NCI-H69 (cell line): Measurements from ENCODE around the gene ENKD1.

ENCODE experiments used
- DNase-seq: peaks from one replicate; lab custom pipeline; 2025; lab: John Stamatoyannopoulos, UW

Gene ENKD1

DNA sequence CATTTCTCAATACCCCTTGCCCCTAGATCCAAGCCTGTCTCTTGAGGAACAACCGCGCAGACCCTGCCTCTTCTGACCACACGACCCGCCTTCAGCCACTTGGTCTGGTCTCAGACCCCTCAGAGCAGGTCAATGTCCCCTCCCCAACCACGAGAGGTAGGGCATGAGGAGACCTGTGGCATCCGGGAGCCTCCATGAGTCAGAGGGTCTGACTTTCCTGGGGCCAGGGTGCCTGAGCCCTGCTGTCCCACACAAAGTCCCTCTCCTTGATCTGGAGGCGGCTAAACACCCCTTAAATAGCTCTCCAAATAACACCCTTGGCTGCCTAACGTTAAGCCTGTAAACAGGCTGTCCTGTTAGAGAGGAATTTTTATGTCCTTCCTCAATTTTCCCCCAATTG lies 16.5 kb downstream of the ENKD1 start:
- no peak for DNase-seq

DNA sequence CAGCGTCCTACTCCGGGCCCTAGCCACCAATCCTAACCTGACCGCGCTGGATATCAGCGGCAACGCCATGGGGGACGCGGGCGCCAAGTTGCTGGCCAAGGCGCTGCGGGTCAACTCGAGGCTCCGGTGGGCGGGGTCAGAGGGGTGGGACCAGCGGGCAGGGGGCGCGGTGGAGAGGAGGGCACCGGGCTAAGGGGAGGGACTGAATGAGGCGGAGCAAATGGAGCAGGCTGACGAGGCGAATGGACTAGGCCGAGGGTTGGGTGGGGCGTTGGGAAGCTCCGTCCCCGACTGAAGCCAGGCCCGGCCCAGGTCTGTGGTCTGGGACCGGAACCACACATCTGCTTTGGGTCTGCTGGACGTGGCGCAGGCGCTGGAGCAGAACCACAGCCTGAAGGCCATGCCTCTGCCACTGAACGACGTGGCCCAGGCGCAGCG lies 17.0 kb downstream of the ENKD1 start:
- DNase-seq = no peak

- DNase-seq = no peak
Observed at GRCh38 chr16:67648764-67649407, 17.7 kb downstream of the ENKD1 start.

DNA sequence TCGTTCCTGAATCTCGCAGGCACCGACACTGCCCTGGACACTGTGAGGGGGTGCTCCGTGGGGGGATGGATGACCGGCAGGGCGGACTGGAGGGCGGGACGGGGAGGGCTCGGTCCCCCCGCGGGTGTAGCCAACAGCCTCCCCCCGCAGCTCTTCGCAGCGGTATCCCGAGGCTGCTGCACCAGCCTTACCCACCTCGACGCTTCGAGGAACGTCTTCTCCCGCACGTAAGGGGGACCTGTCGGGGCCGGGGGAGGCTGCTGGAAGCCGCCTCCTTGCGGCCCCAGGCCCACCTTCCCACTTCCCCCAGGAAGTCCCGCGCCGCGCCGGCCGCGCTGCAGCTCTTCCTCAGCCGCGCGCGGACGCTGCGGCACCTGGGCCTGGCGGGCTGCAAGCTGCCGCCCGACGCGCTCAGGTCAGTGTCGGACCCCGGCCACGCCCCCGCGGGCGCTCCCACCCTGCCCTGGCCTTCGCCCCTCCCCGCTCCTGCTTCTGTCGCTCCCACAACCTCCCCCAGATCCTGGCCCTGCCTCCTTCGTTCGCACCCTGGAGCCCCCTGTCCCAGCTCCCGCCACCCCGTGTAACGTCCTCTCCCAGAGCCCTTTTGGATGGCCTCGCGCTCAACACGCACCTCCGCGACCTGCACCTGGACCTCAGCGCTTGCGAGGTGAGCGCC lies 18.3 kb downstream of the ENKD1 start:
- DNase-seq = no peak

GRCh38 chr16:67647681-67648080 lies 18.9 kb downstream of the ENKD1 start:
- no peak for DNase-seq

DNA sequence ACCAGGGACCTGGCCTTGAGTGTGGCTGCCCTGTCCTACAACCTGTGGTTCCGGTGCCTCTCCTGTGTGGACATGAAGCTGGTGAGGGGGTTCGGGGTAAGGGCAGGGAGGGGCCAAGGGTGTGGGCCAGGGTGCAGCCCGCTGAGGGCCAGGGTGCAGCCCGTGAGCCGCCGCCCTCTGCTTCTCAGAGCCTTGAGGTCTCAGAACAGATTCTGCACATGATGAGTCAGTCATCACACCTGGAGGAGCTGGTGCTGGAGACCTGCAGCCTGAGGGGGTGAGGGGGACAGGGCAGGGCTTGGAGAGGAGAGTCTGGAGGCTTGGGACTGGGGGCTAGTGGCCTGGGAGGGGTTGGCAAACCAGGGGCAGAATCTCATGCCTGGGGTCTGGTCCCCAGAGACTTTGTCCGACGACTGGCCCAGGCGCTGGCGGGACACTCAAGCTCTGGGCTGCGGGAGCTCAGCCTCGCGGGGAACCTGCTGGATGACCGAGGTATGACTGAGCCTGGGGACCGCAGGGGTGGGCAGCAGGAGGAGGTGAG lies 19.4 kb downstream of the ENKD1 start:
- DNase-seq = no peak

- peak; percentile 29 for DNase-seq
Observed at GRCh38 chr16:67645397-67646121, 21.0 kb downstream of the ENKD1 start.

DNA sequence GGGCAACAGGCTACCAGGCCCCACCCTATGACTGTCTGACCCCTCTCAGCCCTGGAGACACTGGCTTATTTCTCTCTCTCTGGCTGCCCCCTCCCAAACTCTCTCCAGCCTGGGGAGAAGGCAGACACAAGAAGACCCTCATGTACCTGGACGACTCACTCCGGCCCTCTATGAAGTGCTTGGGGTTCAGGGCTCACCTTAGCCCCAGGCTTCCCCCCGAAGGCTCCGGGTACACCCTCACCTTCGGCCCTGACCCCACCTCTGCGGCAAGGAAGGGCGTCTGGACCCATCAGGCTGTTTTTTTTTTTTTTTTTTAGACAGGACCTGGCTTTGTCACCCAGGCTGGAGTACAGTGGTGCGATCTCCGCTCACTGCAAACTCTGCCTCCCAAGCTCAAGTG lies 22.5 kb downstream of the ENKD1 start:
- no peak for DNase-seq

DNA sequence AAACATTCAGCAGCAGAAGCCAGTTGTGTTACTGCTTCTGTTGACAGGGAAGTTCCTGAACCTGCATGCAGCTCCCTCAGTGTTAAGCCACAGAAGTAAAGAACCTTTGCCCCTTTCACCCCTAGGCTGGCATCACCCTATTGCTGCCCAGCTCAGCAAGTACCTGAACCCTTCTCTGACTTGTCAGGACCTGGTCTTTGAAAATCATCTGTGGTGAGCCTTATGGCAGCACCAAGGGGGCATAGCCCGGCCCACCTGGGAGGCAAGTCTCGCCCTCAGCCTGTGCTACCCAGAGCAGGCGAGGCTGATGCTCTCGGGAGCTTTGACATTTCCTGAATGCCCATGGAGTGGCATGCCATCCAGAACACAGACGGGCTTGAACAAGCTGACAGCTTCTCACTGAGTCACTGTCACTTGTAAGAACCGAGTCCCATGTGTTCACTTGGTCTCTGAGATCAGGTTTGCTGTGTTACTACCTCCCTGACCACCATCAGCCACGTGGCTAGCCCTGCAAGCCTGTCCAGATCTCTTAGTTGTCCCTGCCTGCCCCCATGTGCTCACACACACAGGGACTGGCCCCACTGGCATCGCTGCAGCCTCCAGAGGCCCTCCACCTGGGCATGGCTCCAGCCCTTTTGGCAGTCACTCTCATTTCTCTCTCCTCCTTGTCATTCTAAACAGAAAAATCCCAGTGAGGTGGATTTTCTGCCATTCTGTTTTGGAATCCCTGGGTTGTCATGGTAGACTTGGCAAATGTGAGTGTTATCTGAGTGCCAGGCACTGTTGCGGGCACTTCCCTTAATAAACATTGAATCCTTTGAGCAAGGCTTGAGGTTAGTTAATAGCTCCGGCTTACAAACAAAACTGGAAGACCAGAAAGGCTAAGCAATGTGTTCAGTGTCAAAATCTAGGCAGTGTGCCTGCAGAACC lies 24.5 kb downstream of the ENKD1 start:
- DNase-seq = no peak

GRCh38 chr16:67637625-67638024 lies 28.9 kb downstream of the ENKD1 start:
- DNase-seq = no peak

DNA sequence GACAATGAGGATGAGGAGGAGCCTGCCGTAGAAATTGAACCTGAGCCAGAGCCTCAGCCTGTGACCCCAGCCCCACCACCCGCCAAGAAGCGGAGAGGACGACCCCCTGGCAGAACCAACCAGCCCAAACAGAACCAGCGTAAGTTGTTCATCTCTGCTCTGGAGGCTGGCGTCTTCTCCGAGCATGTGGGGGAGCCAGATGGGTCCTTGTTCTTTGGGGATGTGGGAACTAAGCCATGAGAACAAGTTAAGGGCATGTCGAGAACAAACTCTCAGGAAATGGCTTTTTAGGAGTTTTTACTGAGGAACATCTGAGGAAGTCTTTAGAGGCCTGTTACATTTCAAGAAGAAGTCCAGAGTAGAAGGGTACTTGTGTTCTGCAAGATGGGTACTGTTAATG lies 29.8 kb downstream of the ENKD1 start:
- no peak for DNase-seq

GRCh38 chr16:67632415-67633172 lies 34.0 kb downstream of the ENKD1 start:
- DNase-seq = no peak

GRCh38 chr16:67628216-67628615 lies 38.3 kb downstream of the ENKD1 start:
- DNase-seq = no peak

DNA sequence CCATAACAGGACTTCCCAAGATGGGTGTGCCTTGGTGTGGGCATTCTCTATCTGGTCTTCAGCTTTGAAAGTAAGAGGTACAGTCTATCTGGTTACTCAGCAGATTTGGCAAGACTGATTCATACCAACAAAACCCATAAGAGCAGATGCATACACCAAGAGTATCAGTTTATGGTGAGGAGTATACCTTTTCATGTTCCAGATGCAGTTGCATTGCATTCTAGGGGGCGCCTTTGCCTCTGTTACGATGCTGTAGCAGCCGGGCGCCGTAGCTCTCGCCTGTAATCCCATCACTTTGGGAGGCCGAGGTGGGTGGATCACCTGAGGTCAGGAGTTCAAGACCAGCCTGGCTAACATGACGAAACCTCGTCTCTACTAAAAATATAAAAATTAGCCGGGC lies 52.7 kb downstream of the ENKD1 start:
- no peak for DNase-seq
